Measurements from ENCODE around the gene VPS13C.

DNA sequence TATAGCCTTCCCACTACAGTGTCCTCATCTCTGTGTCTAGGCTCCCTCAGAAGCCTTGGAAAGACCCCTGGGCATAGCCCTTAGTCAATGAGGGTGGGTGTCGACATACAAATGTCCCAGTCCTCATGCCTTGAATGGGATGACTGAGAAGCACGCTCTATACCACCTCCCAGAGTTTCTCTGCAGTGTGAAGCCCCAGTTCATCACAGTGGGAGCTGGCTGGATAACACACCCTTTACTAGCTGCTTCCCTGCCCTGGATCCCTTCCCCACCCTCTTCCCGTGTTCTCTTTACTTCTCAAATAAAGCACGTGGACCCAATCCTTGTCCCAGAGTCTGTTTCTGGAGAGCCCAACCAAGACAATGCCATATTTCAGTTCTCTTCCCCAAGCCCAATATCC, 239.3 kb downstream of the VPS13C start:
- TF ChIP-seq, protein P1, sequence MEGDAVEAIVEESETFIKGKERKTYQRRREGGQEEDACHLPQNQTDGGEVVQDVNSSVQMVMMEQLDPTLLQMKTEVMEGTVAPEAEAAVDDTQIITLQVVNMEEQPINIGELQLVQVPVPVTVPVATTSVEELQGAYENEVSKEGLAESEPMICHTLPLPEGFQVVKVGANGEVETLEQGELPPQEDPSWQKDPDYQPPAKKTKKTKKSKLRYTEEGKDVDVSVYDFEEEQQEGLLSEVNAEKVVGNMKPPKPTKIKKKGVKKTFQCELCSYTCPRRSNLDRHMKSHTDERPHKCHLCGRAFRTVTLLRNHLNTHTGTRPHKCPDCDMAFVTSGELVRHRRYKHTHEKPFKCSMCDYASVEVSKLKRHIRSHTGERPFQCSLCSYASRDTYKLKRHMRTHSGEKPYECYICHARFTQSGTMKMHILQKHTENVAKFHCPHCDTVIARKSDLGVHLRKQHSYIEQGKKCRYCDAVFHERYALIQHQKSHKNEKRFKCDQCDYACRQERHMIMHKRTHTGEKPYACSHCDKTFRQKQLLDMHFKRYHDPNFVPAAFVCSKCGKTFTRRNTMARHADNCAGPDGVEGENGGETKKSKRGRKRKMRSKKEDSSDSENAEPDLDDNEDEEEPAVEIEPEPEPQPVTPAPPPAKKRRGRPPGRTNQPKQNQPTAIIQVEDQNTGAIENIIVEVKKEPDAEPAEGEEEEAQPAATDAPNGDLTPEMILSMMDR (IDR thresholded peaks at IDR 0.05), result no peak
- no peak for TF ChIP-seq ZFX (IDR thresholded peaks at IDR 0.05; ENCODE audit: borderline replicate concordance)

Data from 22Rv1 (cell line).